K562 (cell line): ENCODE data around the gene MRPL52. TPM values are rescaled to one million over a fixed set of nuclear protein-coding genes. Genes with fewer than 3 reads are reported as not detected.

Experiments used
- CEBPZ ChIP-seq: fragments of 150-350 bp; IDR thresholded peaks from 2 replicates; pipeline ENCODE4 v1.6.1; 2014; ENCODE audit warnings: low read depth, mild to moderate bottlenecking, low read length, borderline replicate concordance
- MNT ChIP-seq, 2 experiments: fragments of 450-650 bp; conservative IDR thresholded peaks; 2 replicates each; pipeline ENCODE4 v1.6.1; 2017; ENCODE audit warnings: mild to moderate bottlenecking in 2 of 2, moderate library complexity in 2 of 2
- MTF1 ChIP-seq: fragments of 250-450 bp; sonication (Bioruptor Pico); IDR thresholded peaks from 2 replicates; pipeline ENCODE4 v1.9.0; 2021; ENCODE audit warnings: moderate library complexity, mild to moderate bottlenecking, inconsistent platforms, borderline replicate concordance
- MYBL2 ChIP-seq, 2 experiments: fragments of 450-650 bp in 1 of 2; sonication (generic) in 1 of 2; formaldehyde crosslinking in 1 of 2; IDR thresholded peaks; 2 replicates each; pipeline versions ENCODE4 v1.6.1 to v1.8.1; 2017 to 2022; ENCODE audit warnings: borderline replicate concordance in 1 of 2, inconsistent platforms in 1 of 2, low read depth in 1 of 2, mild to moderate bottlenecking in 1 of 2, missing genetic modification reagents in 1 of 2, moderate library complexity in 1 of 2
- RCOR1 ChIP-seq, 2 experiments: IDR thresholded peaks; 2 replicates each; pipeline ENCODE4 v1.6.1; 2012; ENCODE audit warnings: low read depth in 2 of 2, low read length in 2 of 2, borderline replicate concordance in 1 of 2, improper control_type of control experiment in 1 of 2
- SUPT5H ChIP-seq: fragments of 450-650 bp; IDR thresholded peaks from 2 replicates; pipeline ENCODE4 v1.6.1; 2016
- ZKSCAN8 ChIP-seq: fragments of 200-800 bp; sonication (Bioruptor generic); IDR thresholded peaks from 2 replicates; pipeline ENCODE4 v1.6.1; 2016; ENCODE audit warnings: missing genetic modification characterization, missing compliant biosample characterization
- polyA plus RNA-seq, 8 experiments: library from polyadenylated mRNA; depleted of rRNA in 4 of 8; stranded (reverse) in 5 of 8; unstranded in 3 of 8; fragments of >200 nt; fragmentation: Nextera tagmentation in 2 of 8; fragmentation: Illumina TruSeq in 1 of 8; extraction: Ambion mirVana in 2 of 8; extraction: Trizol in 1 of 8; gene quantifications; 2 replicates each; pipeline versions ENCODE4 v1.2.1 to v1.2.3, GENCODE V29; 2011 to 2014; ENCODE audit warnings: inconsistent platforms in 1 of 8, missing spikeins in 1 of 8
- total RNA-seq, 7 experiments: library from RNA; depleted of rRNA in 6 of 7; stranded (reverse); fragments of >200 nt in 6 of 7; fragmentation: Illumina TruSeq in 2 of 7; extraction: Trizol in 2 of 7; gene quantifications; 2 replicates each; pipeline versions ENCODE4 v1.2.1 to v1.2.3, GENCODE V29; 2011 to 2021; ENCODE audit warnings: low replicate concordance in 1 of 7

Gene MRPL52
- total and polyA plus RNA-seq, 9 of the 15 experiments (the other 6 are each of a cell fraction or from before 2014, with no cell fraction given) = 56.5 to 213 (median 168) TPM

GRCh38 chr14:22843123-22843925 is 13.6 kb downstream of the MRPL52 start (continued):
- TF ChIP-seq MNT (conservative IDR thresholded peaks at IDR 0.05) = no peak
- TF ChIP-seq MYBL2 (IDR thresholded peaks at IDR 0.05; ENCODE audit: low read depth) = no peak
- TF ChIP-seq MYBL2 (CRISPR knock-in tag; IDR thresholded peaks at IDR 0.05; ENCODE audit: borderline replicate concordance) = no peak
- TF ChIP-seq SUPT5H = no peak
- no peak for TF ChIP-seq MTF1 (CRISPR knock-in tag)
- no peak for TF ChIP-seq CEBPZ
- TF ChIP-seq ZKSCAN8 (CRISPR knock-in tag) = no peak
- no peak for TF ChIP-seq RCOR1 (IDR thresholded peaks at IDR 0.05; ENCODE audit: borderline replicate concordance in 1 of 2, low read depth in 2 of 2, low read length in 2 of 2)
